ENCODE data around the gene AP2S1.
"Not testable (repeated sequence)": the region's sequence is repeated elsewhere in the genome, so short reads cannot be mapped to it uniquely, and the experiment has no call there.

The AP2S1 gene

GRCh38 chr19:46844067-46844489, 6.6 kb downstream of the AP2S1 start:
- DNase-seq (ENCODE audit: insufficient read length, low spot score) = no peak
- no peak for FAIRE-seq

- DNase-seq (ENCODE audit: insufficient read length, low spot score) = no peak
Observed at GRCh38 chr19:46842791-46843190, 7.9 kb downstream of the AP2S1 start.

GRCh38 chr19:46841458-46842083, 9.1 kb downstream of the AP2S1 start:
- peak; percentile 44 for FAIRE-seq
- DNase-seq (ENCODE audit: insufficient read length, low spot score) = no peak

More at GRCh38 chr19:46842791-46843190, 7.9 kb downstream of the AP2S1 start:
- no peak for FAIRE-seq

GRCh38 chr19:46840498-46840942, 10.1 kb downstream of the AP2S1 start:
- DNase-seq (ENCODE audit: insufficient read length, low spot score) (no peak), FAIRE-seq (no peak)

- DNase-seq (ENCODE audit: insufficient read length, low spot score) (no peak), FAIRE-seq (no peak)
Observed at GRCh38 chr19:46839752-46840497, 10.7 kb downstream of the AP2S1 start.

GRCh38 chr19:46838160-46838559, 12.5 kb downstream of the AP2S1 start:
- FAIRE-seq (no peak), DNase-seq (ENCODE audit: insufficient read length, low spot score) (no peak)

GRCh38 chr19:46834984-46835383, 15.7 kb downstream of the AP2S1 start:
- DNase-seq (ENCODE audit: insufficient read length, low spot score) (no peak), FAIRE-seq (no peak)

GRCh38 chr19:46834121-46834520, 16.5 kb downstream of the AP2S1 start:
- no peak for DNase-seq (ENCODE audit: insufficient read length, low spot score)
- no peak for FAIRE-seq

- no peak for FAIRE-seq
- DNase-seq (ENCODE audit: insufficient read length, low spot score) = no peak
Observed at GRCh38 chr19:46830864-46831263, 19.8 kb downstream of the AP2S1 start.

- FAIRE-seq (no peak), DNase-seq (ENCODE audit: insufficient read length, low spot score) (no peak)
Observed at GRCh38 chr19:46828484-46828883, 22.2 kb downstream of the AP2S1 start.

- FAIRE-seq (no peak), DNase-seq (ENCODE audit: insufficient read length, low spot score) (no peak)
Observed at GRCh38 chr19:46825731-46826055, 25.0 kb downstream of the AP2S1 start.

- DNase-seq (ENCODE audit: insufficient read length, low spot score) = no peak
- no peak for FAIRE-seq
Observed at GRCh38 chr19:46824890-46825730, 25.5 kb downstream of the AP2S1 start.

GRCh38 chr19:46823049-46823448, 27.6 kb downstream of the AP2S1 start:
- no peak for DNase-seq (ENCODE audit: insufficient read length, low spot score)
- FAIRE-seq = no peak

- not testable (repeated sequence) for FAIRE-seq; DNase-seq (ENCODE audit: insufficient read length, low spot score)
Observed at GRCh38 chr19:46822410-46822787, 28.2 kb downstream of the AP2S1 start.

- FAIRE-seq = no peak
- DNase-seq (ENCODE audit: insufficient read length, low spot score) = no peak
Observed at GRCh38 chr19:46821512-46822409, 28.9 kb downstream of the AP2S1 start.

- FAIRE-seq (no peak), DNase-seq (ENCODE audit: insufficient read length, low spot score) (no peak)
Observed at GRCh38 chr19:46818812-46819211, 31.8 kb downstream of the AP2S1 start.

- DNase-seq (ENCODE audit: insufficient read length, low spot score) = no peak
- FAIRE-seq = no peak
Observed at GRCh38 chr19:46815833-46816627, 34.6 kb downstream of the AP2S1 start.

GRCh38 chr19:46813839-46814358, 36.7 kb downstream of the AP2S1 start:
- DNase-seq (ENCODE audit: insufficient read length, low spot score) (no peak), FAIRE-seq (no peak)

Data from HTR-8/SVneo (cell line).